Nucleus accumbens (tissue), 56 donors: ENCODE results near the gene ATG7.
A peak's percentile ranks its signal among the peaks of the same experiment; 100 is the strongest.
"Not testable (repeated sequence)": the region's sequence is repeated elsewhere in the genome, so short reads cannot be mapped to it uniquely, and the experiment has no call there.

Source experiments
- DNase-seq, 56 donors: peaks; one replicate each; lab custom pipeline; 2025; lab: John Stamatoyannopoulos, UW

The ATG7 gene

DNA sequence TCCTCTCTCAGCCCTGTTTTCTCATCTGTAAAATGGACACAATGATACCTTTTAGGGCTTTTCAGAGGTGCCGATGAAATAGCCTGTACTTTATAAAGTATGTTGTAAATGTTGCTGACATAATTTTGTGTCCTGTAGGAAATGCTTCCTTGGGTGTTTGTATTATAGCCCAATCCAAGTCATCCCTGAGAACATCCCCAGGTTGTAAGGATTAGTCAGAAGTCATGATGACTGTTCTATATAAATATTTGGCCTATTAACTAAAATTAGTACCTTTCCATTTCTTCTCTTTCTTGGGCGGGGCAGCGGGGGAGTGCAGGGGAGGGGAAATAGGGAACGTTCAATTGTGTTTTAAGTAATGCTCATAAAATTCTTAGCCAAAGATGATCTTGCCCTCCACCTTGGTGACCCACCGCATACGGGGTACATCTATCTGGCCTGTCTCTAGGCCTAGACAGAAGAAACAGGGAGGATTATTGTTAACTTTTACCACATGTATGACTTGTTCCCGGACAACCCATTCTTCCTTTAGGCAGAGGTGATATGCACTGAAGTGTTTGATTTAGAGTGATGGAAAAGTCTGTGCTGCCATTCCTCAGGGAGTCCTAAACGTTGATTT lies 250.9 kb downstream of the ATG7 start:
- no peak for DNase-seq

DNA sequence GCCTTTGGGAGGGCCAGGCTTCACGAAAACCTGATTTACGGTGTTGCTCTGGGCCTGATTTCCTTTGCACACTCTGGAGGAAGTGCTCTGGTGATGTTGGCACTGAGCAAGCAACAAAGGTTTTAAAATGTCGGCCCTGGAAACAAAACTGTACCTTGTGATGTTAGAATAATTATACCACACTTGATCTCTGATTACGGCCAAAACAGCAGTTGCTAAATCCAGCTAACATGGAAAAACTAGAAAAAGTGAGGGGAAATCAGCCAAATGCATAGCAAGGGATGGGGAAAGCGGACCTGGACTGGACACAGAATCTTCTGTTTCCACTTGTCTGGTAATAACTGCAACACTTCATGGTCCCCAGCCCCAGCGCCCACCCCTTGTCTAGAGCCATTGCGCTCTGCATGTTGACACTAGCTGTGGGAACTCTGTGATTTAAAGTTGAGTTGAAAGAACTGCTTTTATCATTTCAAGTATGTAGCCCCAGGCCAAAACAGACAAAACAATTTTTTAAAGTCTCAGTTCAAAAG lies 251.4 kb downstream of the ATG7 start:
- DNase-seq = no peak

DNA sequence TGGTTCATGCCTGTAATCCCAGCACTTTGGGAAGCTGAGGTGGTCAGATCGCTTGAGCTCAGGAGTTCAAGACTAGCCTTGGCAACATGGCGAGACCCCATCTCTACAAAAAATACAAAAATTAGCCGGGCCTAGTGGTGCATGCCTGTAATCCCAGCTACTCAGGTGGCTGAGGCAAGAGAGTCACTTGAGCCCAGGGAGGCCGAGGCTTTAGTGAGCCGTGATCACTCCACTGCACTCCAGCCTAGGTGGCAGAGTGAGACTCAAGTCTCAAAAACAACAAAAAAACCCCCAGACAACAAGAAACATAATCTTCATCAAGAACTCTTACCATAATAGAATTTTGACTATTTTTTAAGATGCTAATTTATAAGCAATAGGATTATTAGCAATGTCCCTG lies 253.9 kb downstream of the ATG7 start:
- not testable (repeated sequence) for DNase-seq

DNA sequence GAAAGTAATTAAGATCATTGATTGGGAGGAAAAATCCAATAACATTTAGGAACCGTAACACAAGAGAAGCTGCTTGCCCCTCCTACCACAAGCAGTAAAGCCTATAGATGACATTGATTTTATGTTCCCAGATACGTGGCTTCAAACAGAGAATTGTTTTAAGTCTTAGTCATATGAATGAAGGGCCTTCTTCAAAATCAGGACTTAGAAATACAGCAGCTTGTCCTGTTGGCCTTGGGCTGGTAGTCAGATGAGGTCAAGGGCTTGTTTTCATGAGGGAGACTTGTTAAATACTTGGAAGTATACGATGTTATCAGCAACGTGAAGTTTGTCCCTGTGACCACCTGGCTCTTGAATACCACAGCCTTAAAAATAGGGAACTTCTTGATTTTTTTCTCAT lies 257.1 kb downstream of the ATG7 start:
- DNase-seq = no peak

DNA sequence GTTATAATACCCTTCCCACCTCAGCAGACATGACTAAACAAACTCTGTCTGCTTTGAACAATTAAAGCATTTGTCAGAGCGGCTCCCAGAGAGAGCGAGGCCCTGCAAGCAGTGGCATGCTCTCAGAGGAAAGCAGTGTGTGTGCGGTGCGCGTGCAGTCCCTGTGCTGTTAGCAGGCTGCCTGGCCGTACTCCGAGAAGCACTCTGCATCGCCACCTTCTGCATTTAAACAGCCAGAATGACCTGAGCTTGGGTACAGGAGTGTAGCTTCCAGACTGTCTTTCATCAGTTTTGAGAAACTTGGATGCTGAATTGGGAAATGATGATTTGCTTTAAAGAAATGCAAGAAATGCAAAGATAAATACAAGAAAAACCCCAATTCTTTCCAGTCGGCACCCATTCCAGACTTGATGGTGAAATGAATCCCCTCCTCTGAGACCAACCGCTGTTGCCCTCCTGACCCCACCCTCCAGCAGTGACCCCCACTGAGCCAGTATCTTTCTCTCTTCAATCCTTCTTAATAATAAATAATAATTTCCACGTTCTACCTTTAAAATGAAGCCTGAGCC lies 258.0 kb downstream of the ATG7 start:
- DNase-seq = peak in 20 of 56 donors; percentile 9 to 58 (median 22)

DNA sequence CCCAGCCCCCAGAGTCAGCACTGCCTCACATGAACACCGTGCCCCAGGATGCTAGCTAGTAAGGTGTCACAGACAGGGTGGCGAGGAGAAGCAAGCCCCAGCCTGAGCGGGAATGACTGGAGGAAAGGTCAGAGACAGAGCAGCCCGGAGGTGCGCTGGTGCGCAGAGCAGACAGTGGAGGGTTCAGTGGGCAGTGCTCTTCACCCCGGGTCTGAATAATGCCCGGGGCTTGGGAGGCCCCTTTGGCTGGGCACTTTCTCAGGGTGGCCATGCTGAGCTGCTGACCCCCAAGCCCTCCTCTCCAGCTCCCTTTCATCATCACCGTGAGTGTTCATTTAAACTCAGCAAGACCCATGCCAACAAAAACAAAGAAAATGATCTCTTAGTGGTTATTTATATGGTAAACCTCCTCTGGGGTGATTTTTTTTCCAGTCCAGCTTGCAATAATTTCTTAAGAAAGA lies 260.8 kb downstream of the ATG7 start:
- DNase-seq = no peak

DNA sequence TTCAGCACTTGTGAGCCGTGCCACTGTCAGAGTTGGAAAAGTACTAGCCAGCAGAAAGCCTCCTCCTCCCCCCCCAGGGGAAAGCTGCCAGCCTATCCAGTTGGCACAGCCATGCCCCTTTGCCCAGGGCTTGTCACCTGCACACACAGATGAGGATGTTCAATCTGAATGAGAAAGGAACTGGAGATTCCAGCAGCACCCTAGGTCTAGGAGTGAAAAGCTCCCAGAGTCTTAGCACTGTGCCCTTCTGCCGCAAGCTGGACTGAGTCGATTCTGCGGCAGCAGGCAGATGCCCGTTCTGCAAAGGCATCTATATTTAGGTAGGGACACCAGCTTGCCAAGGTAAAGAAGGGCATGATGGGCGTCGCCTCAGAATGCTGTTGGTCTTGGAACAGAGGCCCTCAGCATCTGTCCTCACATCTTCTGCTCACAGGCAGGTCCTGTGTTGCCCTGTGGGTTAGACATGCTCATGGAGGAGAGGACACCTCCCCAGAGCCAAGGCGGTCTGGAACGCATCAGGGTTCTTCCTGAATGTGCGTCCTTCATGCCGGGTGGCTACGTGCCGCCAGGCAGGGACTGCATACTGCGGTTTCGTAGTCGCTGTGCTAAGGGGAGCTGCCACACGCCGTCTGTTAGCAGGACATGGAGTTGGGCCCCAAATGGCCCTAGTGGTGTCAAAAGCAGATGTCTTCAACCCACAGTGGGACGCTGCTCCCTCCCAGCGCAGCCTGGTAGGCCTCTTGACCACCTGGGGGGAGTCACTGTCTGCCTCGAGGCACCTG lies 262.0 kb downstream of the ATG7 start:
- peak in 1 of 56 donors; percentile 14 for DNase-seq

DNA sequence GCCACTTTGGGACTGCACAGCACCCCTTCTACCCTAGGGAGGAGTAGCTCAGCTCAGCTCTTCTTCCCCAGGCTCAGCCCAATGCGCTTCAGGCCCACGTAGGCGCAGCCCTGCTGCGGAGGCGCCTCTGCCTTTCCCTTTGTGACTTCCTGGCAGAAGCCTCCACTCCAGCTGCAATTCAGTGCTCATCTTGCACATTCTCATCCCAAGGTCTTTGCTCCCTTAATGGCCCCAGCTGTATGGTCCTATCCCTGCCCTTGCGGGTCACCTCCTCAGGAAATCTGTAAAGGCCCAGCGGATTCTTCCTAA lies 262.6 kb downstream of the ATG7 start:
- DNase-seq = no peak

DNA sequence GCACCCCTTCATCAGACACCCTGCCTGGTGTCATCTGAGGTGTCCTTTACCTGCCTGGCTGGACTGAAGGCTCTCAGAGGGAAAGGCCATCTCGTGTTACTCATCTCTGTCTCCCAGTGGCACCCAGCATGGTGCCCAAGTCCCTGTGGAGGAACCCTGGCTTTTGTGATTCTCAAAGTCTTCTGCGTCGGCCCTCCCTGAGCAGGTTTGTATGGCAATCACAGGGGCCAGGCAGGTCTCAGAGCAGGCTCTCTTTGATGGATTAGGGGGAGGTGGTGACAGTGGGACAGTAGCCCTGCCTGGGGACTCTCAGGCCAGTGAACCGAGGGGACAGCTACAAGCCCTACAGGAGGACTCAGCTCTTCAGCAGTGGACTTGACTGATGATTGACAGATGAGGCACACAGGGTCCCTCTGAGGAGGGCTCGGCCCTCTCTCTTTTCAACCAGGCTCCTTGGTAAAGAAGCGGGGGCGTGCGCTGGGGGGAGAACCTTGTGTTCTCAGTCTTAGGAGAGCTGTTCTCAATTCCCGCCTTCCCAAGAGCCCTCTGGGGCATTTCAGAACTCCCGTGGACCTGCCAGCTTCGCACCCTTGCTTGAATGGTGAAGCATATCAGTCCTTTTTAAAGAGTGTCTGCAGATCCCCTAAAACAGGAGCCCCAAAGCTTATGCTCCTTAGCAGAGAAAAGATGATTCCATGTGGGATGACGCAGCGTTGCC lies 263.2 kb downstream of the ATG7 start:
- DNase-seq = no peak

DNA sequence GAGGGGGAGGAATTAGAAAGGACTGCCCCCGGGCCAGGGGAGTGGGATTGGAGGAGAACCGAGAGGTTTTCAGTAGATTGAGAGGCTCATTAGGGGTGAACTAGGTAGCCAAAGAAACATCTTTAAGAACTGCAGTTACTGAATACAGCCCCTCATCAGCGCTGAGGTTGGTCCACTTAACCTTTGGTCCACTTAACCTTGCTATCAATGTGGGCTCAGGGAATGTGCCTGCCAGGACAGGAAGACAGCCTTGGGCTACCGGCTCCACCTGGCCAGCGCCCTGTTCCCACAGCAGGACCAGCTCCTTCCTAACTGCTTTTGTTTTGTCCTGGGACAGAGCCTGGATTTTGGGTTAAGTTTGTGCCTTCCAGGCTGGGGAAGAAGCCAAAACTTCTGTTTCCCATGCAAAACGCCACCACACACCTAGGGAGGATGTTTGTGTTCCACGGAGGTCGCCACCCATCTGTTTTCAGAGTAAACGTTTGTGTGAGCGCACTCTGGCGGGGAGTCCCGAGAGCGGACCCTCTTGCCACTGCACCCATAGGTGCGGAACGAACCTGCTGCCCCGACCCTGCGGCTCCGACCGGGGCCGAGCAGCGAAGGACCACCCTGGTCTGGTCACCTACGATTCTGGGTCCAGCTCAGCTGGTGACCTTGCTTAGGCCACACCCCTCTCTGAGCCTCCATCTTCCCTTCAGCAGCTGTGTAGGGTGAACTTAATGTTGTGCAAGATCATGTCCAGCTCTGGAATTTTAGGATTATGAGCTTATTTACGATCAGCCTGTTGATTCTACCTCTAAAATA lies 264.1 kb downstream of the ATG7 start:
- no peak for DNase-seq

DNA sequence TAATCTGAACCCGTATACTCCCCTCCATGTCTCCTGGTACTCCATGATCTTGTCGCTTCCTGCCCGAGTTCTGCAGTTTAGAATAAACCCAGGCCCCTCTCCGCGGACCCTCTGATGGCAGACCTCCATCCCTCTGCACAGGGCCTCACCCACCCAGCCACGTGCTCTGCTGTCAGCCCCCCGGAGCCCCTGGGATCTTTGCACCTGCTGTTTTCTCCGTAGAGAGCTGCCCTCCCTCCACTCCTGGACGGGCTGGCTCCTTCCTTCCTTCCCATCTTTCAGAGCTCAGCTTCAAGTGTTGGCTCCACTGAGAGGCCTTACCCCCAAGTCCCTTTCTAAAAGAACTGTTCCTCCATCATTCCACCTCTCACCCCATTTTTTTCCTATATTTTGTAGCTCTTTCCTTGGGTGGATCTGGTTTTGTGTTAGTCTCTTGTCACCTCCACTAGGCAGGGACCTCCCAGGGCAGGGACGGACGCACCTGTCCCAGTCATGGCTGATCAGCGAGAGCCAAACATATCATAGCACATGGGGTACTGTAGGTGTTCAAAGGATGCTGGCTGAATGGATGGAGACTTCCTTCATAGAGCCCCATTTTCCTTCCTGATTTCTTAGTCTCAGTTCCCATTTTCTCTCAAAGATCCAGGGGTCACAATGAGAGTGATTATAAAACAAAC lies 264.9 kb downstream of the ATG7 start:
- no peak for DNase-seq

DNA sequence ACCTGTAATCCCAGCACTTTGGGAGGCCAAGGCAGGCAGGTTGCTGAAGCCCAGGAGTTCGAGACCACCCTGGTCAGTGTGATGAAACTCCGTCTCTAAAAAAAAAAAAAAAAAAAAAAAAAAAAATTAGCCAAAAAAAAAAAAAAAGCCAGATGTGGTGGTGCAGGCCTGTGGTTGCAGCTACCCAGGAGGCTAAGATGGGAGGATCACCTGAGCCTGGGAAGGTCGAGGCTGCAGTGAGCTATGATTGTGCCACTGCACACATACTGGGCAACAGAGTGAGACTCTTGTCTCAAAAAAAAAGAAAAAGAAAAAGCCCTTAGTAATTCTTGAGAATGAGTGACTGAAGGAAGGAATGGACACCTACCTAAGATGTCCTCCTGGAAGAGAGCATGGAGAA lies 266.4 kb downstream of the ATG7 start:
- no peak for DNase-seq

DNA sequence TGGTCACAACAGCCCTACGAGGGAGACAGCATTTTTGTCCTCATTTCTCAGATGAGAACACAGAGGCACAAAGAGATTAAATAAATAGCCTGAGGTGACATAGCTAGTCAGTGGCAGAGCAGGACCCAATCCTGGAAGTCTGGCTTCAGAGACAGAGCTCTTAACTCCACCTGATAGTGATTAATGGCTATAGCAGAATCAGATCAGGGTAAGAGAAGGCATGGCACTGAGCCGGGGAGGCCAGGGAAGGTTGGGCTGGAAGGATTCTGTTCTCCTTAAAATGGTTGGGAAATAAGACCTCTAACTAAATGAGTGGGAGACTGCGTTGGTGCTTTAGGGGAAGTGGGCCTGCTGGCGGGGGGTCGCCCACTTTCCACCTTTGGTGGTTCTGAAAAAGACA lies 267.0 kb downstream of the ATG7 start:
- DNase-seq = no peak

DNA sequence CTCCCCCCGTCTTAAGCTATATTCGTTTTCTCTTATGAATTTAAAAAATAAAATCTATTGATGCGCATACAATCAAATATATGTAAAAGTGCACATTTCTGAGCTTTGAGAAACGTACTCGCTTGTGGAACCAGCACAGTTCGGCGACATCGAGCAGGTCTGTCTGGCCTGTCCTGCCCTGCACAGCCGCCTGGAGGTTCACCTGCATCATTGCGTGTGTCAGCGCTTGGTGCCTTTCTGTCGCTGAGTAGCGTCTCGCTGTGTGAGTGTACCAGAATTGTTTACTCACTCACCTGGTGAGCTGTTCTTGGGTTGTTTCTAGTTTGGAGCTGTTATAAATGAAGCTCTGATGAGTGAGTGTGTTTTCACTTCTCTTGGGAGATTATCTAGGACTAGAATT lies 267.5 kb downstream of the ATG7 start:
- DNase-seq = no peak

DNA sequence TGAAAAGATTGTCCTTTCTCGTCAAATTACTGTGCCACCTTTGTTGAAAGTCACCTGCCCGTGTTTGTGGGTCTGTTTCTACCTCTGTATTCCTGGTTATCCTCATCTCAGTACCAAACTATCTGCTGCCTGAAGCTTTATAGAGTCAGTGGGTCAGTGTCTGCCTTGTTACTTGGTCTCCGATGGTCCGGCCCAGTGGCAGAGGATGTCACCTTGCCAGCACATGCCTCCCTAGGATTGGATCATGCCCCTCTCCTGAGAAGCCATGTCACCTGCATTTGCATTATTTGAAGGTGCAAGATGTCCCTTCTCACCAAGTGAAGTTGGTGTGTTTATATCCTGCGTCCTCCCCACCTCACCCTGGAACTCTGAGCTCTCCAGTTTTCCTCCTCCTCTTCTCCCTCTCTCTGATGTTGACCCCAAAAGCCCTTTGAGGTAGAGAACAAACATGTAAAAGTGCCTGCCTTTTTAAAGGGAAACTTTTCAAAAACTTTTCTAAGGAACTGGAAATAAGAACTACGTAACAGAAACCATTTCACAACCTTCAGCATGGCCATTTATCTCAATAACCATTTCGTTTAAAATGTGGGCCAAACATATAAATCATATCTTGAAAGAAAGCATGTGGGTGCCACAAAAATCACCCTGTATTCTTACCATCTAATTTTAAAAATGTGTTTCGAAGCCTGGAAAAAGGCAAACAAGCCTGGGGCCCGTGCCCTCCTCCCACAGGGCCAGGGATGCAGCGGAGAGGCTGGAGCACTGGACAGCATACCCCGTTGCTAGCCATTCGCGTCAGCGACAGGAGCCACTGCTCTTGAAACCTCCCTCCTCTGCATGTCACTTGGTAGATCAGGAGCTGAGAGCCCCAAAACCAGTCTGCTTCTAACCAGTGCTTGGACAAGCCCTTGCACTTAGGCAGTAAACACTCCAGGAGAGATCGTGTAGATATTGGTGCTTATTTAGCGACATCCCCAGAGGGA lies 269.4 kb downstream of the ATG7 start:
- DNase-seq = no peak

DNA sequence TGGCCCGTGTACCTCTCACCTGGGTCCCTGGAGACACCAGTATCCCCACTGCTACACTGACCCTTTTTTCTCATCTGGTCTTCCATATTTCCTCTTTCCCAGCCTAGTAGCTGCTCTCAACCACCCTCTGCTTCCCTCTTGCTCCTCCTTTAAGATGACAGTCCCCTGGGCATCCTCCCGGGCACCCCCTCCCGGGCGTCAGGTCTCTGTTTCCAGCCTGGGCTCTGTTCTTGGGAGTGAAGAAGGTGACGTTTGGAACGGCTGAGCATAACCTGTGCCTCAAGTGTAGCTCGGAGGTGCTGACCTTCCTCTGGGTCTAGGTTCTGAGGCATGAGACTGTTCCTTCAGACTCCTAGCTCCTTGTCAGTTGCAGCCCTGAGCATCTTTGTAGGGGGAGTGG lies 270.4 kb downstream of the ATG7 start:
- DNase-seq = no peak

DNA sequence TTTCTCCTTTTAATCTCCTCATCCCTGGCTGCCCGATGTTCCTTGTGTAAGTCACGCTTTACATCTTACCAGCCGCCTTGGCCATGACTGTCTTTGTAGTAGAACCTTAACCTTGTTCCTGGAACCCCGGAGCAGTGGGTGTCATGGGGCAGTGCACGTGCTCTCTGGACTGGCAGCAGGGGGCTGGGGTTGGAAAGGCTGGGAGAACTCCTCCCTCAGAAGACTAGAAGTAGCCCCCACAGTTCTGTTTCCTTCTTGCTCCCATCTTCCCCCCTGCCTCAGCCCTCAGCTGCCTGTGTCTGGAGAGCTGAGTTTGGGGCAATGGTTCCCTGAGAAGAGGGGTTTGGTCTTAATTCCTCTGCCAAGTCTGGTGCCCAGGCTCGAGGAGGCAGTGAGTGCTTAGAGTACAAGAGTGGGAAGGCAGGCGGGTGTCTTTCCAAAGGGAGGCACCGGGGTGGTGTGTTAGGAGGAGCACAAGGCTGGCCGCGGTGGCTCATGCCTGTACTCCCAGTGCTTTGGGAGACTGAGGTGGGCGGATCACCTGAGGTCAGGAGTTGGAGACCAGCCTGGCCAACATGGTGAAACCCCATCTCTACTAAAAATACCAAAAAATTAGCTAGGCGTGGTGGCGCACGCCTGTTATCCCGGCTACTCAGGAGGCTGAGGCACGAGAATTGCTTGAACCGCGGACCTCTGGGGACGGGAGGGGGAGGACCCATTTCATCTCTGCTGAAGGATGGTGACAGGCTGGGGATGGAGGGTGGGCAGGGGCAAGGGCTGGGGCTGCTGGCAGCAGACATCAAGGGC lies 271.1 kb downstream of the ATG7 start:
- no peak for DNase-seq

DNA sequence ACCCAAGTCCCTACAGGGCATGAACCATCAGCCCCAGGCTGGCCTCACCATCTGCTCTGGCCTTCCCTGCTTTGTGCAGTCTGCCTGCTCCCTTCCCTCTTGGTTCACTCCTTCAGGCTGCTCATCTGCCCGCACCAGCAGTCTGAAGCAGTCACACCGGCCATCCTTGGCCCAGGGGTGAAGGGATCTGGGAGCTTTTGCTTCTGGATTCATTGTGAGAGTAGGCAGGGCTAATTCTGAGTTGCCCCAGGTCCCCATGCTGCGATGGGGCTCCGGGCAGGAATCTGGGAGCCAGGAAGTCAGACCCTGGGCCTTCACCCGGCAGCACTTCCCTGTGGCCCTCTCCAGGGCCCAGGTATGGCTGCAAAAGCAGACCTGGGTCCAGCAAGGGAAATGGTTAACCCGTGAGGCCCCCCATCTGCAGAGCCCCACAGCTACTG lies 271.8 kb downstream of the ATG7 start:
- no peak for DNase-seq
